Activated CD4-positive, alpha-beta T cell treated with anti-CD3 and anti-CD28 coated beads for 24 hours (primary cell): Measurements from ENCODE around the gene ASPSCR1.
A peak's percentile ranks its signal among the peaks of the same experiment; 100 is the strongest.

Source experiments
- DNase-seq, 2 donors: peaks; one replicate each; pipeline ENCODE4 v3.0.0-alpha.2; 2020; ENCODE audit warnings: low read depth in 2 of 2

The ASPSCR1 gene

GRCh38 chr17:81977211-81977808 is at the start of gene ASPSCR1:
TSS of gene ASPSCR1 (plus strand) at chr17:81977629. CDS start at chr17:81977647, 18 bp downstream.
- DNase-seq: peak; percentile 84 to 86

GRCh38 chr17:81927653-81928543 is 49.5 kb upstream of the ASPSCR1 start, which contains the start of gene MAFG:
TSS of gene MAFG (minus strand) at chr17:81927735. CDS start at chr17:81923185, 4,550 bp downstream.
- peak; percentile 77 to 86 for DNase-seq

GRCh38 chr17:81928544-81929252 is 48.7 kb upstream of the ASPSCR1 start:
- no peak for DNase-seq

- no peak for DNase-seq
These were observed 47.9 kb upstream of the ASPSCR1 start for GRCh38 chr17:81929253-81930141.

GRCh38 chr17:81930142-81931125 is 47.0 kb upstream of the ASPSCR1 start:
- no peak for DNase-seq

- DNase-seq: no peak
These were observed 46.3 kb upstream of the ASPSCR1 start for GRCh38 chr17:81931189-81931556.

GRCh38 chr17:81931557-81932332 is 45.7 kb upstream of the ASPSCR1 start:
- DNase-seq: no peak

- DNase-seq: no peak
These were observed 45.0 kb upstream of the ASPSCR1 start for GRCh38 chr17:81932333-81932983.

- DNase-seq: no peak
These were observed 44.2 kb upstream of the ASPSCR1 start for GRCh38 chr17:81933178-81933699.

- DNase-seq: no peak
These were observed 43.2 kb upstream of the ASPSCR1 start for GRCh38 chr17:81934098-81934757.

- DNase-seq: no peak
These were observed 42.4 kb upstream of the ASPSCR1 start for GRCh38 chr17:81934850-81935708.

GRCh38 chr17:81935709-81936084 is 41.7 kb upstream of the ASPSCR1 start:
- no peak for DNase-seq

- no peak for DNase-seq
These were observed 38.2 kb upstream of the ASPSCR1 start for GRCh38 chr17:81939218-81939617.

- DNase-seq: no peak
These were observed 37.5 kb upstream of the ASPSCR1 start for GRCh38 chr17:81939881-81940385.

- DNase-seq: no peak
These were observed 36.6 kb upstream of the ASPSCR1 start for GRCh38 chr17:81940538-81941483.
